SK-N-SH treated with all-trans-retinoic acid at 6 μM for 48 hours (cell line): ENCODE data around the gene CD177.

ENCODE experiments used
- ARNTL ChIP-seq: fragments of 450-650 bp; formaldehyde crosslinking; IDR thresholded peaks from 2 replicates; pipeline ENCODE4 v1.5.0; 2020; ENCODE audit warnings: low read depth, mild to moderate bottlenecking, moderate library complexity, borderline replicate concordance
- CREB5 ChIP-seq: fragments of 250-450 bp; sonication (Bioruptor Pico); IDR thresholded peaks from 2 replicates; pipeline ENCODE4 v1.5.1; 2020; ENCODE audit warnings: low read depth, mild to moderate bottlenecking, moderate library complexity
- CSDC2 ChIP-seq: fragments of 250-450 bp; sonication (Bioruptor Pico); IDR thresholded peaks from 2 replicates; pipeline ENCODE4 v1.5.0; 2020; ENCODE audit warnings: mild to moderate bottlenecking, moderate library complexity
- CSRNP3 ChIP-seq: fragments of 250-450 bp; sonication (Bioruptor Pico); IDR thresholded peaks from 2 replicates; pipeline ENCODE4 v1.5.1; 2021; ENCODE audit warnings: mild to moderate bottlenecking, moderate library complexity
- GLIS3 ChIP-seq: fragments of 250-450 bp; sonication (Bioruptor Pico); IDR thresholded peaks from 2 replicates; pipeline ENCODE4 v1.5.0; 2020; ENCODE audit warnings: mild to moderate bottlenecking, moderate library complexity
- ISL1 ChIP-seq: fragments of 250-450 bp; sonication (Bioruptor Pico); IDR thresholded peaks from 2 replicates; pipeline ENCODE4 v2.1.2; 2022; ENCODE audit warnings: mild to moderate bottlenecking, moderate library complexity
- PATZ1 ChIP-seq: fragments of 250-450 bp; sonication (Bioruptor Pico); IDR thresholded peaks from 2 replicates; pipeline ENCODE4 v1.8.0; 2020; ENCODE audit warnings: mild to moderate bottlenecking, moderate library complexity, borderline replicate concordance
- POU6F1 ChIP-seq: fragments of 250-450 bp; sonication (Bioruptor Pico); IDR thresholded peaks from 2 replicates; pipeline ENCODE4 v1.8.0; 2021; ENCODE audit warnings: low read depth, mild to moderate bottlenecking, moderate library complexity, borderline replicate concordance
- RARB ChIP-seq: fragments of 250-450 bp; sonication (Bioruptor Pico); IDR thresholded peaks from 2 replicates; pipeline ENCODE4 v1.8.0; 2021; ENCODE audit warnings: mild to moderate bottlenecking, moderate library complexity
- TCF4 ChIP-seq: fragments of 250-450 bp; sonication (Bioruptor Pico); IDR thresholded peaks from 2 replicates; pipeline ENCODE4 v1.8.0; 2021; ENCODE audit warnings: mild to moderate bottlenecking, moderate library complexity, borderline replicate concordance
- ZFP3 ChIP-seq: fragments of 250-450 bp; sonication (Bioruptor Pico); IDR thresholded peaks from 2 replicates; pipeline ENCODE4 v1.5.0; 2020; ENCODE audit warnings: mild to moderate bottlenecking, moderate library complexity
- ZNF70 ChIP-seq: fragments of 450-650 bp; formaldehyde crosslinking; IDR thresholded peaks from 2 replicates; pipeline ENCODE4 v1.5.0; 2020; ENCODE audit warnings: mild to moderate bottlenecking, moderate library complexity
- ZNF8 ChIP-seq: fragments of 450-650 bp; formaldehyde crosslinking; IDR thresholded peaks from 2 replicates; pipeline ENCODE4 v1.5.0; 2020; ENCODE audit warnings: mild to moderate bottlenecking, moderate library complexity

- TF ChIP-seq RARB = no peak
- no peak for TF ChIP-seq PATZ1 (CRISPR knock-in tag)
- TF ChIP-seq ZNF8 (CRISPR knock-in tag) = no peak
- TF ChIP-seq ISL1 (CRISPR knock-in tag) = no peak
- no peak for TF ChIP-seq TCF4 (CRISPR knock-in tag)
- TF ChIP-seq POU6F1 = no peak
- TF ChIP-seq ZNF70 (CRISPR knock-in tag) = no peak
- no peak for TF ChIP-seq ARNTL (CRISPR knock-in tag)
- no peak for TF ChIP-seq CSRNP3 (CRISPR knock-in tag)
- no peak for TF ChIP-seq CSDC2
- TF ChIP-seq GLIS3 (CRISPR knock-in tag) = no peak
- no peak for TF ChIP-seq CREB5 (CRISPR knock-in tag)
- TF ChIP-seq ZFP3 (CRISPR knock-in tag) = no peak
Measured at GRCh38 chr19:43305642-43306041, 47.8 kb upstream of the CD177 start.
